Measurements from ENCODE around the gene CTNND2.
A peak's percentile ranks its signal among the peaks of the same experiment; 100 is the strongest.

The CTNND2 gene

DNA sequence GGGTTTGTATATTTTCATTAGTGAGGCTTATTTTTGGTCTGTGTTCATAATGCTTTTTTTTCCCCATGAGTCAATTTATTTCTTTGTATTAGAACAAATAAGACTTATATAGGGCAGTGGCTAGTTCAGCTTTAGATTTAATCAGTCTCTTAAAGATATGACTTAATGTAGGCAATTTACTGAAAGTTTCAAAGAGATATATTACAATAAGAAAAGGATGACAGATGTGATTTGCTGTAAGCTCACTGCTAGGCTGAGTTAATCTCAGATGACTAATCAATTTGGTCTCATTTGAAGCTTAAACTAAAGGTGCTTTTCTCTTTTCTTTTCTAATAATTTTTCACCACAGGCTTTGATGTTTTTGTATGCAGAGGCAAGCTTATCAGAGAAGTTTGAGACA, 851.4 kb downstream of the CTNND2 start:
- no peaks in the 10 kb centered on the region for H3K36me3 ChIP-seq
- TF ChIP-seq, protein P1, sequence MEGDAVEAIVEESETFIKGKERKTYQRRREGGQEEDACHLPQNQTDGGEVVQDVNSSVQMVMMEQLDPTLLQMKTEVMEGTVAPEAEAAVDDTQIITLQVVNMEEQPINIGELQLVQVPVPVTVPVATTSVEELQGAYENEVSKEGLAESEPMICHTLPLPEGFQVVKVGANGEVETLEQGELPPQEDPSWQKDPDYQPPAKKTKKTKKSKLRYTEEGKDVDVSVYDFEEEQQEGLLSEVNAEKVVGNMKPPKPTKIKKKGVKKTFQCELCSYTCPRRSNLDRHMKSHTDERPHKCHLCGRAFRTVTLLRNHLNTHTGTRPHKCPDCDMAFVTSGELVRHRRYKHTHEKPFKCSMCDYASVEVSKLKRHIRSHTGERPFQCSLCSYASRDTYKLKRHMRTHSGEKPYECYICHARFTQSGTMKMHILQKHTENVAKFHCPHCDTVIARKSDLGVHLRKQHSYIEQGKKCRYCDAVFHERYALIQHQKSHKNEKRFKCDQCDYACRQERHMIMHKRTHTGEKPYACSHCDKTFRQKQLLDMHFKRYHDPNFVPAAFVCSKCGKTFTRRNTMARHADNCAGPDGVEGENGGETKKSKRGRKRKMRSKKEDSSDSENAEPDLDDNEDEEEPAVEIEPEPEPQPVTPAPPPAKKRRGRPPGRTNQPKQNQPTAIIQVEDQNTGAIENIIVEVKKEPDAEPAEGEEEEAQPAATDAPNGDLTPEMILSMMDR (IDR thresholded peaks at IDR 0.05; ENCODE audit: low read depth, low read length): no peak
- DNase-seq: no peak

GRCh38 chr5:11050596-11051304, 853.5 kb downstream of the CTNND2 start:
- TF ChIP-seq, protein P1 (IDR thresholded peaks at IDR 0.05; ENCODE audit: low read depth, low read length): no peak
- no peak for DNase-seq
- no peaks in the 10 kb centered on the region for H3K36me3 ChIP-seq
- H3K9me3 ChIP-seq (ENCODE audit: severe bottlenecking): no peaks in the 10 kb centered on the region
- no peak overlapping the region for H3K4me3 ChIP-seq (ENCODE audit: low read depth, low read length)
- no peaks in the 10 kb centered on the region for H3K27me3 ChIP-seq (ENCODE audit: insufficient read depth, low read depth, severe bottlenecking)
- H3K27ac ChIP-seq: no peak overlapping the region

More for the DNA sequence above, 851.4 kb downstream of the CTNND2 start:
- Histone ChIP-seq H3K27ac (peak overlapping the region; percentile 55), H3K9me3 (ENCODE audit: severe bottlenecking) (no peaks in the 10 kb centered on the region), H3K27me3 (ENCODE audit: insufficient read depth, low read depth, severe bottlenecking) (no peaks in the 10 kb centered on the region), H3K4me3 (ENCODE audit: low read depth, low read length) (peak overlapping the region; percentile 9)

- Histone ChIP-seq H3K36me3 (no peaks in the 10 kb centered on the region), H3K4me3 (ENCODE audit: low read depth, low read length) (no peak overlapping the region), H3K27me3 (ENCODE audit: insufficient read depth, low read depth, severe bottlenecking) (no peaks in the 10 kb centered on the region), H3K9me3 (ENCODE audit: severe bottlenecking) (no peaks in the 10 kb centered on the region), H3K27ac (no peak overlapping the region)
- DNase-seq: peak; percentile 59
- TF ChIP-seq, protein P1 (IDR thresholded peaks at IDR 0.05; ENCODE audit: low read depth, low read length): peak; percentile 87
Observed at GRCh38 chr5:11048760-11049159, 855.5 kb downstream of the CTNND2 start.

DNA sequence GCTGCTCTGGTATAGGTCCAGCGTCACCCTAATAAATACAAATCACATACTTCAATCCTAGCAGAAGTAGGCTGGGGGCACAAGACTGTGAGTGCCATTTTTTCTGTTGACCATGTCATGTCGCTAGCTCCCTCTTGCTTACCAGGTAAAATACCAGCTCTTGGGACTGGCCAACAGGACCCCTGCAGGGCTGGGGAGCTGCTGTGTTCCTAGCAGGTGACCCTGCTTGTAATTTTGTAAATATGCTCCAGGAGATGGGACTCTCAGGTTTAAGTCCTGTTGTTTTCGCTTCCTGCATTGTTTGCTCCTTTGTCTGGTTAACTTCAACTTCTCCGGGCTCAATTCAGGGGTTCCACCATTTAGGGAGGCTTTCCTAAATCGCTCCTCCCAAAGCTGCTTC, 856.6 kb downstream of the CTNND2 start:
- no peaks in the 10 kb centered on the region for H3K36me3 ChIP-seq
- H3K9me3 ChIP-seq (ENCODE audit: severe bottlenecking): no peaks in the 10 kb centered on the region
- no peak overlapping the region for H3K27ac ChIP-seq
- TF ChIP-seq, protein P1 (IDR thresholded peaks at IDR 0.05; ENCODE audit: low read depth, low read length): no peak
- no peaks in the 10 kb centered on the region for H3K27me3 ChIP-seq (ENCODE audit: insufficient read depth, low read depth, severe bottlenecking)
- no peak overlapping the region for H3K4me3 ChIP-seq (ENCODE audit: low read depth, low read length)
- no peak for DNase-seq

DNA sequence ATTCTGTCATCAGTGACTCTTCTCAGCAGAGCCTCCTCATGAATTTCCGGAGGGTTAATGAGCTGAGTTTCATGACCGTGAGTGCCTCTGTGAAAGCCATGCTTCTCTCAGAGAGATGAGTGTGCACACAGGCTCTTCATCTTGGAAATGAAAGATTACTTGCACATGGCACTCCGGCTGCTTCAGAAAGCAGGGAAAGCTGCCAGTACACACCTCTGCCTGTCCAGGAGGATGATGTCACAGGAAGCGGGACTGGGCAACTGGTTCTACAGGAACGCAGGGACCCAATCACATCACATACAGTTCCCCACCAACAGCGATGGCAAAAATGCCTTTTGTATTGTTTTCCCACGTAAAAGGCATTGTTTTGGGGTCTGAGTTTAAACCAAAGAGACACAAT, 857.2 kb downstream of the CTNND2 start:
- no peaks in the 10 kb centered on the region for H3K36me3 ChIP-seq
- H3K27ac ChIP-seq: no peak overlapping the region
- H3K4me3 ChIP-seq (ENCODE audit: low read depth, low read length): no peak overlapping the region
- DNase-seq: no peak
- no peaks in the 10 kb centered on the region for H3K9me3 ChIP-seq (ENCODE audit: severe bottlenecking)
- no peaks in the 10 kb centered on the region for H3K27me3 ChIP-seq (ENCODE audit: insufficient read depth, low read depth, severe bottlenecking)
- TF ChIP-seq, protein P1 (IDR thresholded peaks at IDR 0.05; ENCODE audit: low read depth, low read length): no peak

- Histone ChIP-seq H3K36me3 (no peaks in the 10 kb centered on the region), H3K27ac (peak overlapping the region; percentile 59), H3K9me3 (ENCODE audit: severe bottlenecking) (no peaks in the 10 kb centered on the region), H3K27me3 (ENCODE audit: insufficient read depth, low read depth, severe bottlenecking) (no peaks in the 10 kb centered on the region), H3K4me3 (ENCODE audit: low read depth, low read length) (peak overlapping the region; percentile 1; the same call in 1 of the 2 replicates)
- DNase-seq: peak; percentile 93
- TF ChIP-seq, protein P1 (IDR thresholded peaks at IDR 0.05; ENCODE audit: low read depth, low read length): peak; percentile 89
Observed at GRCh38 chr5:11046160-11046559, 858.1 kb downstream of the CTNND2 start.
